DMS79 (cell line): ENCODE data around the gene DOCK8.

Experiments
- DNase-seq: peaks from one replicate; lab custom pipeline; 2025; lab: John Stamatoyannopoulos, UW

Gene DOCK8

GRCh38 chr9:266228-266627 lies 51.6 kb downstream of the DOCK8 start:
- no peak for DNase-seq

GRCh38 chr9:268616-269015 lies 54.0 kb downstream of the DOCK8 start:
- DNase-seq, result no peak

- no peak for DNase-seq
Measured at GRCh38 chr9:269081-269711, 54.5 kb downstream of the DOCK8 start.

- DNase-seq, result no peak
Measured at GRCh38 chr9:270657-271237, 56.1 kb downstream of the DOCK8 start.

- DNase-seq, result no peak
Measured at GRCh38 chr9:272251-273213, 57.9 kb downstream of the DOCK8 start.

- DNase-seq, result no peak
Measured at GRCh38 chr9:274406-274805, 59.7 kb downstream of the DOCK8 start.

GRCh38 chr9:277601-278295 lies 63.1 kb downstream of the DOCK8 start:
- DNase-seq, result no peak

- DNase-seq, result no peak
Measured at GRCh38 chr9:278651-279050, 64.0 kb downstream of the DOCK8 start.

GRCh38 chr9:279674-280073 lies 65.0 kb downstream of the DOCK8 start:
- DNase-seq, result no peak

- DNase-seq, result no peak
Measured at GRCh38 chr9:281741-282645, 67.3 kb downstream of the DOCK8 start.

- no peak for DNase-seq
Measured at GRCh38 chr9:286071-286740, 71.5 kb downstream of the DOCK8 start.

GRCh38 chr9:289121-289520 lies 74.5 kb downstream of the DOCK8 start:
- DNase-seq, result no peak

GRCh38 chr9:292915-293314 lies 78.2 kb downstream of the DOCK8 start:
- no peak for DNase-seq

GRCh38 chr9:295576-295975 lies 80.9 kb downstream of the DOCK8 start:
- DNase-seq, result no peak

GRCh38 chr9:296411-296810 lies 81.7 kb downstream of the DOCK8 start:
- DNase-seq, result no peak

GRCh38 chr9:297104-297972 lies 82.7 kb downstream of the DOCK8 start:
- DNase-seq, result no peak

GRCh38 chr9:303502-303901 lies 88.8 kb downstream of the DOCK8 start:
- no peak for DNase-seq

GRCh38 chr9:304106-304505 lies 89.4 kb downstream of the DOCK8 start:
- DNase-seq, result no peak

GRCh38 chr9:304519-305185 lies 90.0 kb downstream of the DOCK8 start:
- no peak for DNase-seq
